Posterior vena cava (tissue), 2 donors: ENCODE results near the gene SAAL1. TPM values are rescaled to one million over a fixed set of nuclear protein-coding genes. Genes with fewer than 3 reads are reported as not detected.

ENCODE experiments used
- total RNA-seq, 2 donors: library from RNA; stranded (reverse); fragmentation: NEBNext Ultra II Directional; extraction: Animal tissue kit (Norgen Biotek cat#: 25700); gene quantifications; one replicate each; pipeline ENCODE4 v1.2.1, GENCODE V29; 2021
- donor health status: DM: yes; HTN: yes; CAD: no.
- donor health status: DM: yes; HTN: yes; CAD: no.

Gene SAAL1
- total RNA-seq, 2 donors from 2014 or later = 9.9 to 10.2 TPM

Other genes starting within 250 kb of the SAAL1 start
- 10 to 100 TPM; 32.6 to 37.9 TPM for gene SERGEF, start 93.0 kb downstream of the SAAL1 start, total RNA-seq
- under 1 TPM; 0.33 to 0.65 TPM for gene TPH1, start 59.8 kb downstream of the SAAL1 start, total RNA-seq
- not detected for gene MRGPRX3, start 26.5 kb upstream of the SAAL1 start, total RNA-seq
- not detected for gene MRGPRX4, start 66.8 kb upstream of the SAAL1 start, total RNA-seq
- gene SAA4, start 130.7 kb upstream of the SAAL1 start, total RNA-seq = under 1 TPM in 1 of 2 donors, not detected in 1; 0.38 TPM
- gene SAA2, start 142.6 kb upstream of the SAAL1 start, total RNA-seq = 10 to 100 TPM; 41.4 to 57.1 TPM
- 100 to 1,000 TPM; 209 to 324 TPM for gene SAA1, start 160.2 kb upstream of the SAAL1 start, total RNA-seq
- gene HPS5, start 216.1 kb upstream of the SAAL1 start, total RNA-seq = 10 to 100 TPM; 12.8 to 16.4 TPM
- 10 to 100 TPM; 38.6 to 39.1 TPM for gene GTF2H1, start 216.5 kb upstream of the SAAL1 start, total RNA-seq